Activated CD8-positive, alpha-beta T cell treated with anti-CD3 and anti-CD28 coated beads, Interleukin-2, amount 10 ng/mL, durations not matched to agents 7 days and 5 days (primary cell): Measurements from ENCODE around the gene HFE. TPM values are rescaled to one million over a fixed set of nuclear protein-coding genes. Genes with fewer than 3 reads are reported as not detected.

Experiments used
- ATAC-seq: fragments of 150-1000 bp; cut with Tn5 transposase; one replicate; pipeline ENCODE4 v1.10.0; 2021; ENCODE audit warnings: moderate library complexity
- CTCF ChIA-PET: fragments of 350-600 bp; sonication (Branson Sonifier 250); formaldehyde crosslinking; loops from one replicate; lab custom pipeline; 2021; ENCODE audit warnings: antibody characterized with exemption; lab: Charles Lee
- POLR2A ChIA-PET: fragments of 350-600 bp; sonication (Branson Sonifier 250); formaldehyde crosslinking; loops from one replicate; lab custom pipeline; 2021; ENCODE audit warnings: antibody characterized with exemption; lab: Charles Lee
- DNase-seq: peaks from one replicate; pipeline ENCODE4 v3.0.0-alpha.2; 2020
- H3K27ac Mint-ChIP-seq: one replicate; pipeline ENCODE4 v1.8.0; 2021; ENCODE audit warnings: mild to moderate bottlenecking, mixed read lengths
- H3K27me3 Mint-ChIP-seq: one replicate; pipeline ENCODE4 v1.8.0; 2021; ENCODE audit warnings: low read depth, mixed read lengths
- H3K36me3 Mint-ChIP-seq: one replicate; pipeline ENCODE4 v1.8.0; 2021; ENCODE audit warnings: low read depth, mixed read lengths
- H3K4me1 Mint-ChIP-seq: one replicate; pipeline ENCODE4 v1.8.0; 2021; ENCODE audit warnings: low read depth, mixed read lengths
- H3K4me3 Mint-ChIP-seq: one replicate; pipeline ENCODE4 v1.8.0; 2021; ENCODE audit warnings: mild to moderate bottlenecking, mixed read lengths
- H3K9me3 Mint-ChIP-seq: one replicate; pipeline ENCODE4 v1.8.0; 2022; ENCODE audit warnings: mixed read lengths; ENCODE audit not compliant: insufficient read depth
- total RNA-seq, 2 experiments: library from RNA; stranded (reverse); gene quantifications; one replicate each; pipeline ENCODE4 v1.2.3, GENCODE V29; 2021

Gene HFE
- total RNA-seq, 2 experiments from 2014 or later = 4.3 TPM

DNA sequence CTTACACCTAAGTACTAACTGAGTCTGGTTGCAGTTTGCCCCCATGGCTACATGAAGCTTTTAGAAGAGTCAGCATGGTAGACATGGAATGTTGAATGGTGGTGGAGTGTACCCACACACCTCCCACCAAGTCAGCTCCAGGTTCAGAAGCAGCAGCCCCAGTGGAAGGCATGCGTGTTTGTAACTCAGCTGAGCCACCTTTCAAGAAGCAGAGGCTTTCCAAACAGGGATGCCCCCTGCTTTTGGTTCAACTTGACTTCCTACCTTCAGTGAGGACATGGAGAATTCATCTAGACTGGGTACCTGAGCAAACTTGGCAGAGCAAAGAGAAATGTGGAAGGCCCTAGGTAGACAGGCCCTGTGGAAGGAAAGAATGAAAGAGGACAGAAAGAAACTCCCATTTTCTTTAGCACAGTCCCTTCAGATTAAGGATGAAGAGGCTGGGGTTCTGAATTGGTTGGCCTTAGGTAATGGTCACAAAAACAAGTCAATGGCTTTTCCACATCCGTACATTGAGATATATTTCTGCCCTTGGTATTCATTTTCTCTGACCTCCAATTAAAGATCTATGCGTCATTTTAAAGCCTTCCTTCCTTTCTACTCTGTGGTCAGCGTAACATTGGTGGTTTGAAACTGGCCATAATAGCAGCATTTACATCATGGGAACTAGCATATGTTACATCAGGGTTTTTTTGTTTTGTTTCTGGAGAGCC lies 53.2 kb downstream of the HFE start:
- DNase-seq (no peak), ATAC-seq (no peak)
- H3K27ac Mint-ChIP-seq = no peak overlapping the region
- H3K9me3 Mint-ChIP-seq = no peaks in the 10 kb centered on the region
- no peaks in the 10 kb centered on the region for H3K27me3 Mint-ChIP-seq
- POLR2A ChIA-PET = interaction anchor here (0.5 to 8.4 kb wide), 5 partner anchors 8 to 17 kb away, joined by 3 to 150 read pairs (median 80); a partner anchor contains a TSS
- peaks cover 5% of the 10 kb centered on the region for H3K4me1 Mint-ChIP-seq
- no peak overlapping the region for H3K4me3 Mint-ChIP-seq
- CTCF ChIA-PET = interaction anchor here (0.9 kb wide), 1 partner anchor 43 kb away, joined by 3 read pairs; no protein-coding TSS in a partner anchor
- H3K36me3 Mint-ChIP-seq = peaks cover 8% of the 10 kb centered on the region

DNA sequence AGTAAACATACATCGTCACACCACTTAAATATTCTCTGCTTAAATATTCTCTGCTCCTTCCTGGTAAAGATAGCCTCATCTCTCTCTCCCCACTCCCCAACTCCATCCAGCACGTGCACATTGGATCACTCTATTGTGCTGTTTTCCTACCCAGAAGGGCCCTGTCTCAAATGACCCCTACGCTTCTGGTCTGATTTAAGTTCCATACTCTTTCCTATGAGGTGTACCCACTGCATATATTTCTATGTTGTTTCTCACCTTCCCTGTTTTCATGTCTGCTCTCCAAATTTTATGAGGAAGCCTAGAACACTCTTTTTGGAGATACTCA lies 53.7 kb downstream of the HFE start:
- H3K36me3 Mint-ChIP-seq = peaks cover 8% of the 10 kb centered on the region
- no peak overlapping the region for H3K4me3 Mint-ChIP-seq
- H3K27ac Mint-ChIP-seq = no peak overlapping the region
- H3K27me3 Mint-ChIP-seq = no peaks in the 10 kb centered on the region
- POLR2A ChIA-PET = interaction anchor here (4.2 to 8.2 kb wide), 2 partner anchors 16 kb away, joined by 59 to 150 read pairs; a partner anchor contains a TSS
- no peaks in the 10 kb centered on the region for H3K9me3 Mint-ChIP-seq
- H3K4me1 Mint-ChIP-seq = peaks cover 5% of the 10 kb centered on the region
- ATAC-seq (no peak), DNase-seq (no peak)
- CTCF ChIA-PET = no interaction called here

DNA sequence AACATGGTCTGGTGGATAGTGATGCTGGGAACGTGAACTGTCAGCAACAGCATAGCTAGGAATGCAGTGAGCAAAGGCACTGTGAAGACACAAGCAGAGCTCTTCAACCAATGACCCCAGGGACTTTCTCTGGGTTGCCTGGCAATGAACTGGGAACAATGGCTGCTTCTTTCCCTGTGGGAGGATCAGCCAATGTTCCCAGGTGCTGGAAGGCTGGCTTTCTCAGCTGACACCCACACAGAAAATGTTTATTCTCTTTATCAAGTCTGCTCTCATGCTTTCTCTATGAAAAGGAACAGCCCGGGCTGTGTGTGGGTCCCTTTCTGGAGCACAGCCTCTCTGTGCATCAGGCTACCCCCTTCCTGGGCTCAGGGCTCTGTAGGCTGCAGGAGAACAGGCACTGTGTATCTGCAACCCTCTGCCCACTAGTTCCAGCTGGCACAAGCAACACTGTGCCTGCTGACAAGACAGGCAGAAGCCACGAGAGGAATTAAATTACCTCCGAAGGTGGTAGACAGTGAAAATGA lies 54.2 kb downstream of the HFE start:
- ATAC-seq = no peak
- no peak overlapping the region for H3K27ac Mint-ChIP-seq
- DNase-seq = no peak
- POLR2A ChIA-PET = interaction anchor here (0.9 to 8.2 kb wide), 3 partner anchors 13 to 16 kb away, joined by 4 to 150 read pairs (median 59); a partner anchor contains a TSS
- no peaks in the 10 kb centered on the region for H3K9me3 Mint-ChIP-seq
- H3K4me1 Mint-ChIP-seq = peaks cover 5% of the 10 kb centered on the region
- peaks cover 8% of the 10 kb centered on the region for H3K36me3 Mint-ChIP-seq
- H3K27me3 Mint-ChIP-seq = no peaks in the 10 kb centered on the region
- CTCF ChIA-PET = interaction anchor here (1.1 kb wide), 1 partner anchor 43 kb away, joined by 4 read pairs; no protein-coding TSS in a partner anchor
- H3K4me3 Mint-ChIP-seq = no peak overlapping the region

DNA sequence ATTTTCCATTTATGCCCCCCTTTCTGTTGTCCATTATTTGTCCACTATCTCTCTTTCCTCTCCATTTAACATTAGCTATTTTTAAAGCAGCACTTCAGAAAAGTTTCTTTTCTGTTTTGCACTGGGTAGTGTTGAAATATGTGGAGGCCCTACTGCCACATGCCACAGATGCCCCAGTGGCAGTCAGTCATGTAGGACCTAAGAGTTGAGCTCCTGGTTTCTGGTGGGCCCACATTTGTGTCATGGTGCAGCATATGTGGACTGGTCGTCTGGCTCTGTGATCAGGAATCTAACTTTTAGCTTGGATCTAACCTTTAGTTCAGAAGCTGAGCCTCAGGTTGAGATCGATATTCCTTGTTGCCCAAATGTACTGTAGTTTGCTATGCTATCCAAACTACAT lies 54.8 kb downstream of the HFE start:
- no peak for ATAC-seq
- Mint-ChIP-seq H3K4me1 (peaks cover under 1% of the 10 kb centered on the region), H3K4me3 (no peak overlapping the region), H3K27ac (no peak overlapping the region), H3K27me3 (no peaks in the 10 kb centered on the region), H3K36me3 (peaks cover 8% of the 10 kb centered on the region), H3K9me3 (no peaks in the 10 kb centered on the region)
- DNase-seq = no peak
- POLR2A ChIA-PET = interaction anchor here (0.9 to 8.2 kb wide), 3 partner anchors 14 to 17 kb away, joined by 4 to 150 read pairs (median 59); a partner anchor contains a TSS
- CTCF ChIA-PET = interaction anchor here (1.1 kb wide), 1 partner anchor 44 kb away, joined by 4 read pairs; no protein-coding TSS in a partner anchor

Other genes with a start within 250 kb of the HFE start
- gene SLC17A3, start 213.2 kb upstream of the HFE start, total RNA-seq = under 1 TPM; 0.21 to 0.55 TPM
- gene SLC17A2, start 156.7 kb upstream of the HFE start, total RNA-seq = not detected
- gene TRIM38, start 124.6 kb upstream of the HFE start, total RNA-seq = 10 to 100 TPM; 19.1 to 19.5 TPM